Activated naive CD4-positive, alpha-beta T cell treated with Interleukin-2 at 50 U/mL for 16 hours (primary cell): Measurements from ENCODE around the gene ECSIT.

Experiments used
- DNase-seq: peaks from one replicate; pipeline ENCODE4 v3.0.0-alpha.2; 2020

ECSIT gene

DNA sequence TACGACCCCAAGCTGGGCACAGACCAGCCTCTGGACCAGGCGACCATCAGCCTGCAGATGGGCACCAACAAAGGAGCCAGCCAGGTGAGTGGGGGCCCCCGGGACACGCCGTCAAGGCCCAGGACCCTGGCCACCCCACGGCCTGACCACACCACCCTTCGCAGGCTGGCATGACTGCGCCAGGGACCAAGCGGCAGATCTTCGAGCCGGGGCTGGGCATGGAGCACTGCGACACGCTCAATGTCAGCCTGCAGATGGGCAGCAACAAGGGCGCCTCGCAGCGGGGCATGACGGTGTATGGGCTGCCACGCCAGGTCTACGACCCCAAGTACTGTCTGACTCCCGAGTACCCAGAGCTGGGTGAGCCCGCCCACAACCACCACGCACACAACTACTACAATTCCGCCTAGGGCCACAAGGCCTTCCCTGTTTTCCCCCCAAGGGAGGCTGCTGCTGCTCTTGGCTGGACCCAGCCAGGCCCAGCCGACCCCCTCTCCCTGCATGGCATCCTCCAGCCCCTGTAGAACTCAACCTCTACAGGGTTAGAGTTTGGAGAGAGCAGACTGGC, 20.5 kb upstream of the ECSIT start:
- no peak for DNase-seq

DNA sequence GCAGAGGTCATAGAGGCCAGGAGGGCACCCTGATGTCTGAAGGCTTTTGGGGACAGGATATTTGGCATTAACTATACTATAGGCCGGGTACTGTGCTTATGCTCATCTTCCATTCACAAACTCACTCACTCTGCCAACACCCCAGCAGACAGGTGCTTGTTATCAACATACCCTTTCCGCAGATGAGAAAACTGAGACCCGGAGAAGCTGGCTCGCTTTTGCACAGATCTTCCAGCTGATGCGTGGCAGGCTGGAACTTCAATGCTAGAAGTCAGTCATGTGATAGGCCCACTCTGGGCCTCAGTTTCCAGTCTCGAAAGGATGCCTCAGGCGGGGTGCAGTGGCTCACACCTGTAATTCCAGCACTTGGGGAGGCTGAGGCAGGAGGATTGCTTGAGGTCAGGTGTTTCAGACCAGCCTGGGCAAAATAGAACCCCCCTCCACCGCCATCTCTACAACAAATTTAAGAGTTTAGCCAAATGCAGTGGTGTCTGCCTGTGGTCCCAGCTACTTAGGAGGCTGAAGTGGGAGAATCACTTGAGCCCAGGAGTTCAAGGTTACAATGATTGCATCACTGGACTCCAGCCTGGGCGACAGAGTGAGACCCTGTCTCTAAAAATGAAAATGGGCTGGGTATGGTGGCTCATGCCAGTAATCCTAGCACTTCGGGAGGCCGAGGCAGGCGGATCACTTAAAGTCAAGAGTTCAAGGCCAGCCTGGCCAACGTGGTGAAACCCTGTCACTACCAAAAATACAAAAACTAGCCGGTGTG, 19.2 kb upstream of the ECSIT start:
- no peak for DNase-seq

DNA sequence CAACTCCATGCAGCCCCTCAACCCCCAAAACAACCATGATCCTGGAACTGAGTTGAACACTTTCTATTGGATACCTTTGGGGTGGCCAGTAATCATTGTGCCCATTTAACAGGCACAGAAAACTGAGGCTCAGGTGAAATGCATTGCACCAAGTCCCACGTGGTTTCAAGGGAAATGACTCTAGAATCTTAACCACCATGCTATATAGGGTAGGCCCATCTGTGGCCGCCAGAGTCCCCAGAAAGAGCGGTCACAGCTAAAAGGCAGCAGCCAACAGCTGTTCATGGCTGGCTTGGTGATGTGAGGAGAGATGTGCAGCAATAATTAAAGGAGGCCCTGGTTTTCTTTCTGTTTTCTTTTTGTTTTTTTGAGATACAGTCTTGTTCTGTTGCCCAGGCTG, 12.3 kb upstream of the ECSIT start:
- no peak for DNase-seq

DNA sequence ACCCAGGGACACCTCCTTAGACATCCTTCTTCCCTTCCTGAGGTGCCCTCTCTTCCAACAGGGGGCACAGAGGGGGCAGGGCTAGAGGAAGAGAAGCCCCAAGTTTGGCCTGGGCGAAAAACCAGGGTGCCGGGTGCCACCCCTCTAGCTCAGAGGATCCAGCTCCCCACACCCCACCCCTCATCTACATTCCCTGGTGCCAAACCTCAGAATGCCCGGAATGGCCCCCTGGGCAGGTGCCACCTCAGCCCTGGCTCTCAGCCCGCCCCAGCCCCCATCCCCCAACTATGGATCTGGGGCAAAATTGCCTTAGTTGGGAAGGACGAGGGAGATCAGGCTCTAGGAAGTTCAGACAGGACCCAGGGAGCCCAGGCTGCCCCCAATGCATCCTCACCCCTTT, 11.7 kb upstream of the ECSIT start:
- DNase-seq, result no peak

DNA sequence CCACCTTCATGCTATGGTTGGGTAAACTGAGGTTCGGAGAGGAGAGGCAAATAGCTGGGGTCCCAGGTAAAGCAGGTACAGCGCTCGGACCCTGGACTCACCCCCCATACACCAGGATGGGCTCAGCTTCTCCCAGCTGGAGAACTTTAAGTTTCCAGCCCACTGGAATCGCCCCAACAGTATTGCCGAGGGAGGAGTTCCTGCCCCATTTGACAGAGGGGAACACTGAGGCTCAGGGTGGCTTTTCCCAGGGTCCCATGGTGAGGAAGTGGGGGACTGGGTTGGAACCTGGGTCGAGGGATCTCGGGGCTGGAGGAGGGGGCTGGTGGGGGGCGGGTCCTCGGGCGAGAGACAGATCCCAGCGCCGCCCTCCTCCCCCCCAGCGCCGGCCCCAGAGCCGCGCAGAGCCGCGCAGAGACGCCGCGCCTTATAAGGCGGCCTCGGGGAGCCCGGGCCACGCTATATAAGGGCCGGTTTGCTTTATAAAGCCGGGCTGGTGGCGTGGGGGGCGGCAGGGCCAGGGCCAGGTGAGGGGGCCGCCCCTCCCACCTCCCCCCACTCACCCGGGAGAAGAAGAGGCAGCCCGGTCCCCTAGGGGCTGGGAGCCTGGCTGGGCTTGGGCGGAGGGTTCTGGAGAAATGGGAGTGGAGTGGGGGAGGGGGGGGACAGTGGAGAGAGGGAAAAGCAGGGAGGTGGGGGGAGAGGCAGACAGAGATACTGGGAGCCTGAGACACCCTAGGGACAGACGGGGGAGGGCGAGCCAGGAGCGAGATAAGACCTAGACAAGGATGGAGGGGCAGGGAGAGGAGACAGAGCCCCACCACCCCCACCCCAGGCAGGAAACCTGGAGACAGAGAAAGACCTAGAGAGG, 10.8 kb upstream of the ECSIT start:
- no peak for DNase-seq

DNA sequence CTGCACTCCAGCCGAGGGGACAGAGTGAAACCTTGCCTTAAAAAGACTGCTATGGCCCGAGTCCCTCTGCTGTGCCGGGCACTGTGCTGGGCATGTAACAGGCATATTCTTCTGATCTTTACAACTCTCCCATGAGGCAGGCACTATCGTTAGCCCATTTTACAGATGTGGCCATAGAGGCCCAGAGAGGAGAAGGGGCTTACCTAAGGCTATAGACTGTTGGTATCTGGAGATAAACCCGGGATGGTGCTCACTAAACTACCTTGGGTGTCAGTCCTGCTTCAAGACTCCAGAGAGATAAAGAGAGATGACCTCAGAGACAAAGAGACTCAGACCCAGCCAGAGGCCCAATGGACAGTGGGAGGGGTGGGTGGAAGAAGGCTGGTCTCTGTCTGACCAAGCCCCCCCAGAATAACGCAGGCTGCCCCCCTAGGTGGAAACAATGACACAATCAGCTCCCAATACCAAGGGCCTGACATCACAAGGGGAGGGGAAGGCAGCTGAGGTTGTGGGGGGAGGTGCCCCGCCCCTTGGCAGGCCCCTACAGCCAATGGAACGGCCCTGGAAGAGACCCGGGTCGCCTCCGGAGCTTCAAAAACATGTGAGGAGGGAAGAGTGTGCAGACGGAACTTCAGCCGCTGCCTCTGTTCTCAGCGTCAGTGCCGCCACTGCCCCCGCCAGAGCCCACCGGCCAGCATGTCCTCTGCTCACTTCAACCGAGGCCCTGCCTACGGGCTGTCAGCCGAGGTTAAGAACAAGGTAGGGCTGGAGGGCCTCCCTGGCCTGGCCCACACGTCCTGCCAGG, 9.5 kb upstream of the ECSIT start, which contains the start of gene CNN1:
Gene CNN1, plus strand, starts transcription at position 620 of the 805 bp plus-strand sequence. Its CDS starts 77 bp downstream, at position 697.
- no peak for DNase-seq

DNA sequence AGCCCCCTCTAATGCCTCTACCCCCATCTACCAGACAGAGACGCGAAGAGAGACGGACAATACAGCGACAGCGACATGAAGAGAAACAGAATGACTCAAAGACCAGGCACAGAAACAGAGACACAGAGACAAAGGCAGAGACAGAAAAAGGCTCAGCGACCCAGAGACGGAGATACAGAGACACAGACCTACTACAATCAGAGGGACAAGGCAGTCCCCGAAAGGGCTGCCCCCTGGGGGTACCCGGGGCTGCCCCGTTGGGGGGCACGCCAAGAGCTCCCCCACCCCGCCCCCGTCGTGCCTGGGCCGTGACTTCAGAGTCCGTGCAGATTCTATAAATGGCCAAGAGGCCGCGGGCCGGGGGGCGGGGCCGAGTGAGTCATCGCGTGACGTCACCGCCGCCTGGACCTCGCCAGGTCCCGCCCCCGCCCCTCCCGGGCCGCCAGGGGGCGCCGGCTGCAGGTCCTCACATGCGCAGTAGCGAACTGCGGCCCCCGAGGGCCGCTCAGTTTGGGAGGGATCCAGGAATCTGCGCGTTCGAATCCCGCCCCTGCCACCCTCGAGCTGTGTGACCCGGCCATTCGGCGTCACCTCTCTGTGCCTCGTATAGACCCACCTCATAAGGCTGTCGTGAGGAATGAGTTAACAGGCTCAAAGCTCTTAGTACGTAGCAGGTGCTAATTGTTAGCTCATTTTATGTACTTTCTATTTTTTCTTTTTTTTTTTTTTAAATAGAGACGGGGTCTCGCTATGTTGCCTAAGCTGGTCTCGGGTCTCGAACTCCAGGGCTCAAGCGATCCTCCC, 7.1 kb upstream of the ECSIT start:
- DNase-seq, result peak; percentile 89

DNA sequence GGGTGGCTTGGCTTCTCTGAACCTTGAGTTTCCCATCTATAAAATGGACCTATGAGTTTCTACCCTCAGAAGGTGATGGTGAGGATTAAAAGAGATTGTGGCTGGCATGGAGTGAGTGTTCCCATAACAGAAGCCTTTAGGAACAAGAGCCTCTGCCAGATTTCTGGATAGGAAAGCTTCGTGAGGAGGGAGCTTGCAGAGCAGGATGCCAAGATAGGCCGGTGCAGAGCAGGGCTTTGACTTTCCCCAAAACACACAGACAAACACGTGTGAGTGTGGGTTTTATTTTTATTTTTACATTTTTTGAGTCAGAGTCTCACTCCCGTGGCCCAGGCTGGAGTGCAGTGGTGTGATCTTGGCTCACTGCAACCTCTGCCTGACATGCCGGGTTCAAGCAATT, 6.0 kb upstream of the ECSIT start:
- no peak for DNase-seq

DNA sequence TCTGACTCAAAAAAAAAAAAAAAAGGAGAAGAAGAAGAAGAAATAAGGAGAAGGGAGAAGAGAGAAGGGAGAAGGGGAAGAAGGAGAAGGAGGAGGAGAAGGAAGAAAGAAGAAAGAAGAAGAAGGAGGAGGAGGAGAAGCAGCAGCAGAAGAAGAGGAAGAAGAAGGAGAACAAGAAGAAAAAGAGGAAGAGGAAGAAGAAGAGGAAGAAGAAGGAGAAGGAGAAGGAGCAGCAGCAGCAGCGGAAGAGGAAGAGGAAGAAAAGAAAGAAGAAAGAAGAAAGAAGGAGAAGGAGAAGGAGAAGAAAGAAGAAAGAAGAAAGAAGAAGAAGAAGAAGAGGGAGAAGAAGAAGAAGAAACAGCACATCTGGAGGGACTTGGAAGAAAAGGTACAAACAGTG, 5.6 kb upstream of the ECSIT start:
- DNase-seq, result no peak

DNA sequence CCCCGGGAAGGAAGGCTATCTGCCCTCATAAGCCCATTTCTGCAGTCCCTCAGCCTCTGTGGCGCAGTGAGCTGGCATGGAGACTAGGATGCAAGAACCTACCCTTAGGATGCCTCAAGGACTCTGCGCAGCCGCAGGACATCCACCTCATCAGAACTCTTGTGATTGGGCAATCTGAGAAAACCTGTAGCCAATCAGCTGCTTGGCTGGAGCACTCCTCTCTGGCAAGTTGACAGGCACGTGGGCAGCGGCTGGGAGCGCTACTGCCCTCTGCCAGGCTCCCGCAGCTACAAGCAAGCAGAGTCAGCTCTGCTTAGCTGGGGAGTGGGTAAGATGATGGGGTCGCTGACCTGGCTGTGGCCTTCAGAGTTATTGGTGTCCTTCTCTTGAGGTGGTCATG, 1.5 kb upstream of the ECSIT start:
- peak; percentile 48 for DNase-seq

DNA sequence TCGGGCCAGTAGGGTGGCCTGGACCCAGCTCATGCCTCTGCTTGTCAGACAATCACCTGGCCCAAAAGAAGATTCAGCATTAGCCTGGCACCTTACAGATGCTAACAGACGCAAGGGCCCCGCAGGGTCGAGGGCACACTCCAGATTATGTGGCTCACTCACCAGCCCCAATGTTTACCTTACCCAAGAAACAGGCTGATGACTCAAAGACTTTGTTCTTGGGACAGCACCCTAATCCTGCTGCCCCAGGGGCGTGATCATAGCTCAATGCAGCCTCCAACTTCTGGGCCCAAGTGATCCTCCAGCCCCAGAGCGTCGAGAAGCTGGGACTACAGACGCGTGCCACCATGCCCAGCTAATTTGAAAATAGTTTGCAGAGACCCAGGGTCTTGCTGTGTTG, 9.8 kb downstream of the ECSIT start:
- DNase-seq, result no peak

DNA sequence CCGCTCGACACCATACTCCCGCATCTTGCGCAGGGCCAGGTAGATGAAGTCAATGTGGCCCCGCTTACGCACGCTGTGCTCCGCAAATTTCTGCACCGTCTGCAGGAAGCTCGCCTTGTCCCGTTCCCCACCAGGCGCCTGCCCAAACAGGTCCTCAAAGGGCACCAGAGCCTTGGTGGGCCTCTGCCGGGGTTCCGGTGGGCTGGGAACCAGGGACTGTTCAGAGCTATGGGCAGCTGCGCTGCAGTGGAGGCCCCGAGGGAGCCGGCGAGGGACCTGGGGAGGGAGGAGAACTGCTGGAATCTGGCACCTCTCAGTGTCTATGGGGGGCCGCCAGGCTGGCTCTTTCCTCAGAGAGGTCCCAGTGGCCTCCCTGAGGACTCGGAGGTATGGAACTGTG, 15.0 kb downstream of the ECSIT start:
- no peak for DNase-seq

DNA sequence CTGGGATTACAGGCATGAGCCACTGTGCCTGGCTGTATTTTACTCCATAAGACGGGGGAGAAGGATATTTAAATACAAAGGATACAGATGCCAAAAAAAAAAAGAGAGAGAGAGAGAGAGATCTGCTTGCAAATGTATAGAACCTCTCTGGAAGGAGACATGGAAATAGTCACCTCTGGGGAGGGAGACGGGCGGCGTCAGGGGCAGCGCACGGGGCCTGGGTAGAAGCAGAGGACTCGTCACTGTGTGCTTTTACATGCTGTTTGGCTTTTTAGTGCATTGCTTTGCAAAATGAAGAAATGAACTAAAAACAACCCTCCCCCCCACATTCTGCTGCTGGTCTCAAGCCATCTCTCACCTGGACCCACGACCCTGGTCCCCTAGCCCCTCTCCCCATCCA, 18.5 kb downstream of the ECSIT start:
- no peak for DNase-seq

DNA sequence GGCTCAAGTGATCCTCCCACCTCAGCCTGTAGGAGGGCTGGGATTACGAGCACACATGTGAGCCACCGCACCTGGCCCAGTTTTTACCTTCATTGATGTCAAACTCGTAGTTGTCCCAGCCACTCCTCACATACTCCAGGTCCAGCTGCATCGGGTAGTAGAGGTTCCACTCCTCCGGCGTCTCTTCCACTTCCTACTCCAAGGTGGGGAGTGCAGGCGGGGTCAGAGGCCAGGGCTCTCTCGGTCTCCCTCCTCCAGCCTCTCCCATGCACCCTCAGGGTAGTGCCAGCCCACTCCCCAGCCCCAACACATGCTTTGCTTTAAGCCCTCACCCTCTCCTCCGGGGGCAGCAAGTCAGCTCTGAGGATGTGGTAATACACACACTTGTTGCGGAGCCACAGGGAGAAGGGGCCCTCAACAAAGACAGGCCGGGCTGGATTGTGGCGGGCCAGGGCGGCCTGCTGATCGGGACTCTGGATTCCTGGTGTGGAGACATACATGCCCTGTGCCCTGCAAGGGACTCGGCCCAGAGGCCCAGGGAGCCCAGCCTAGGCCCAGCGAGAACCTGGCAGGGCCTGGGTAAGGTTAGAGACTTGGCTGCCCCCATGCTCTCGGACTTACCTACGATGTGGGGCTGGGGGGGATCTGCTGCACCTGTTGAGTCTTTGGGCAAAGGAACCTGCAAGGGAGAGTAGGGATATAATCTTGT, 21.4 kb downstream of the ECSIT start:
- DNase-seq, result no peak

DNA sequence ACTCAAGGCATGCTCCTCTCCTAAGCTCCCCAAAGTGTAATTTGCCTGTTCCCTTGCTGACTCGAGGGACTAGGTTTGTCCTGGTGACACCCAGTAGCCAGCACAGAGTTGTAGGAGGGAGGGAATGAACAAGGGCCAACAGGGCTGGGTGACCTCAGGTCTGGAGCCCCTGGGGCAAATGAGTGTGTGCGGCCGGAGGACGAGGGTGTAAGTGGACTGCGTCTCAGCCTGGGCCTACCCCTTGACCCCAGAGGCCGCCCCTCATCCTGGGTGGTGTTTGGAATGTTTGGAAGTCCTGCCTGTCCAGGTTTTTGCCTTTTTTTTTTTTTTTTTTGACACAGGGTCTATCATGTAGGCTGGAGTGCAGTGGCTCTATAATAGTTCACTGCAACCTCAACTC, 22.0 kb downstream of the ECSIT start:
- no peak for DNase-seq

DNA sequence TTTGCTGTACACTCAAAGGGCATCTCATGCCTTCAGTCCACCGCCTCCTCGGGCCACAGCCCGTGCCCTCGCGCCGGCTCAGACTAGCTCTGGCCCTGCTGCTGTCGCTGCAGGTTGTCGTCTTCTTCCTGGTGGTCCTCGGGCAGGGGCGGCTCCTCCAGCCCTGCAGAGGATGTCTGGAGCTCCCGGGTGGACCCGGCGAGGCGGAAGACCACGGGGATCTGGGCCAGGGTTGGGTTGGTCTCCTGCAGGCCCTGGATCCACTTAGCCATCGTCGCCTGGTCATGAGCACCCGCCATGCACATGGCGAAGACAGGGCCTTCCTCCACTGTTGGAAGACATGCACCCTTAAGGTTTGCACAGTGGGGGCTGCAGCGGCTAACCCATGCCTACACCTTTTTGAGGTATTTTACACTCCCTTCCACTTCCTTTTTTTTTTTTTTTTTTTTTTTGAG, 22.8 kb downstream of the ECSIT start:
- no peak for DNase-seq

DNA sequence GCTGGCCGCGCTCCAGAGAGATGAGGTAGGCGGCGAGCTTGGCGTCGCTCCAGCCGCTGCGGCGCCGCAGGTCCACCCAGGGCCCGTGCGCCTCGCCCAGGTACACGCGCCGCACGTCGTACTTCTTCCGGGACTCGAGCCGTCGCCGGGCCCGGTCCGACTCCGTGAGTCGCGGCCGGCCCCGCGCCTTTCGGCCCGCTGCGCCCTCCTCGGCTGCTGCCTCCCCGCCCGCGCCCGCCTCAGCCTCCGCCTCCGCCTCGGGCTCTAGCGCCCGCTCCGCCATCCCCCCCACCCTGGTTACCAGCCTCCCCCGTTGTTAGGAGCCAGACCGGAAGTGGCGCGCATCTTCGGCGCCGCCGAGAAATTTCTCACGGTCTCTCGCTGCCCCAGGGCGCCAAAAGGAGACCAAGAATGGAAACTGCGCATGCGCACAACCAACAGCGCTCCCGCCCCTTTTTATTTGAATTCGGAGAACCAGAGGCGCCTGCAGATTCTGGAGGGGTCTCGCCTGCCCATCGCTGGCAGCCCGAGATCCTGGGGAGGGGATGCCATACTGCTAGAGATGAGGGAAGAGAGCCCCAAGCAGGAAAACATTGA, 23.3 kb downstream of the ECSIT start, which contains the start of gene ZNF653:
Gene ZNF653, minus strand, starts transcription at position 336 of the 597 bp plus-strand sequence. Its CDS starts 53 bp downstream, at position 283.
- DNase-seq, result peak; percentile 94

DNA sequence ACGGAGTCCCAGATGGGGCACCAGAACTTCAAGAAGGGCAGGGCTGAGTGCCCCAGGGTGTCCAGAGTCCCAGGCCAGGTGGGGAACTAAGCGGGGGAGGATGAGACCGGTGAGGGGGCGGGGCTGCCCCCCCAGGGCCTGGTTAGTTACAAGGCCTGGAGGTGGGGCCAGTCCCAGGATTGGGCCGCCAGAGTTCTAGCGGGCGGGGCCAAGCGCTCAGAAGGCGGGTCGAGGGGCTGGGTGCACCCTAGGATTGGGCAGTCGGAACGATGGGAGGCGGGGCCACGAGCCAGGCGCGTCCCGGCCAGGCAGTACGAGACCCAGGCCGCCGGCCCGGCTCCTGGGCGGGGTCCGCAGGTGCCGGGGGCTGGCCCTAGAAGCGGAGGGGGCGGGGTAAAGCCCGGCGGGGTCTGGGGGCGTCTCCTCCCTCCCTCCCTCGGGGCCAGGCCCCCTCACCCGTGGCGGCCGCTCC, 23.9 kb downstream of the ECSIT start:
- peak; percentile 97 for DNase-seq

DNA sequence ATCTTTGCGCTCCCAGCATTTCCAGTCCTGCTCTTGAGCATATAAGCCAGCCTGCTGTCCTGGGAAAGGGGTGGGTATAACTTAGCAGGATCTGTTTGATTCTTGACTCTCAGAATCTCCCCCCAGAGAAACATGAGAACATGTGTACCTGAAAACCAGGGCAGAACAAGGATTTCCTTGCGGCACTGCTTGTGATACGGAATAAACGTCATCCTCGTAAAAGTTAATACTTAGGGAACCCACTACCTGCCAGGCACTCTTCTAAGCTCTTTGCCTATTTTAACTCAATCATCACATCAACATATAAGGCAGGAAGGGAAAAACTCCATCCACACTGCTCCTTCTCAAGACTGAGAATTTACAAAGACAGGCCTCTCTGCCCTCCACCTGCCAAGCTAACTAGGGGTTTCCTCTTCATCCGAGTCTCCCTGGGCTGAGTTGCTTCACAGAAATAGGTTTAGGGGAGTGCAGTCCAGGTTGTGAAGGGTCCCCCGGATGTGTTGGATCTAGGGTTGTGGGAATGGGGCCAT, 24.4 kb downstream of the ECSIT start:
- DNase-seq, result no peak

DNA sequence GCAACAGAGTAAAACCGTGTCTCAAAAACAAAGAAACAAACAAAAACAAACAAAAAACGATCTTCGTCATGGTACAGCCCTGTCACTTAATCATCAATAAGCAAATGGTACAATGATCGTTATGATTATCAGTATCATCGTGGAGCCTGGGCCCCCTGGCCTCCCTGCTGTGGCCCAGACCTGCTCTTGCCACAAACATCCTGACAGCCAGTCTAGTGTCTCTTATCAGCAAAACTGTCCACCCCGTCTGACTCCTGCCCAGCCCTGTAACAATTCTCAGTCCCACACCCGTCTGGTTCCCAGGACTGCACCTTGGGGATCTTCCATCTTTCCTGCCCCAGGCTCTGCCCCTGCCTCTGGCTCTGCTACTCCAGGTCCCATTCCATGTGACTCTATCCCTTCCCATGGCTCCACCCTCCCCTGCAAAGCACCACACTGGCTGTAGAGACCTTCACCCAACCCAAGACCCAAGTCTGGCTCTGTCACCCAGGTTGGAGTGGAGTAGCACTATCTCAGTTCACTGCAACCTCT, 29.0 kb downstream of the ECSIT start:
- DNase-seq, result no peak
